HL-60 (cell line): ENCODE data around the gene FUT7.
A peak's percentile ranks its signal among the peaks of the same experiment; 100 is the strongest.

Experiments
- DNase-seq, 2 experiments: peaks; one replicate each; pipeline ENCODE4 v3.0.0-alpha.2; 2010 to 2020; ENCODE audit warnings: low read depth in 1 of 2, low spot score in 1 of 2
- H3K27ac ChIP-seq: fragments of 250-450 bp; sonication (Bioruptor Pico); replicated peaks from 2 replicates; pipeline ENCODE4 v1.5.1; 2020; ENCODE audit warnings: mild to moderate bottlenecking, moderate library complexity
- H3K27me3 ChIP-seq: fragments of 250-450 bp; sonication (Bioruptor Pico); 2 replicates; pipeline ENCODE4 v1.5.1; 2021; ENCODE audit warnings: mild to moderate bottlenecking, moderate library complexity; ENCODE audit not compliant: insufficient read depth, poor library complexity, severe bottlenecking
- H3K4me3 ChIP-seq: replicated peaks from 2 replicates; pipeline ENCODE4 v1.5.1; 2011; ENCODE audit warnings: mild to moderate bottlenecking, control low read depth, low read length; ENCODE audit not compliant: insufficient read depth
- CTCF ChIP-seq: IDR thresholded peaks from one replicate; pipeline ENCODE4 v1.5.1; 2011; ENCODE audit warnings: low read length, control low read depth, inconsistent platforms; ENCODE audit not compliant: insufficient read depth
- GABPA ChIP-seq: IDR thresholded peaks from 2 replicates; pipeline ENCODE4 v1.6.1; 2012; ENCODE audit warnings: low read depth
- POLR2AphosphoS5 ChIP-seq: IDR thresholded peaks from 2 replicates; pipeline ENCODE4 v1.6.1; 2012; ENCODE audit warnings: low read depth
- REST ChIP-seq: IDR thresholded peaks from 2 replicates; pipeline ENCODE4 v1.6.1; 2012; ENCODE audit warnings: low read depth; ENCODE audit not compliant: insufficient replicate concordance
- SPI1 ChIP-seq: IDR thresholded peaks from 2 replicates; pipeline ENCODE4 v1.6.1; 2012; ENCODE audit warnings: low read depth, mild to moderate bottlenecking, borderline replicate concordance

Gene FUT7

GRCh38 chr9:137058521-137059234, 26.8 kb upstream of the FUT7 start:
- DNase-seq = peak in 1 of 2 experiments; percentile 31
- H3K27me3 ChIP-seq = peaks cover 11% of the 10 kb centered on the region
- no peak overlapping the region for H3K4me3 ChIP-seq
- no peak for TF ChIP-seq CTCF
- no peak for TF ChIP-seq POLR2AphosphoS5
- TF ChIP-seq GABPA = no peak
- no peak for TF ChIP-seq REST
- TF ChIP-seq SPI1 = no peak
- peak overlapping the region; percentile 23; the same call in 1 of the 2 replicates for H3K27ac ChIP-seq

- Histone ChIP-seq H3K27me3 (peaks cover 22% of the 10 kb centered on the region), H3K27ac (no peak overlapping the region), H3K4me3 (no peak overlapping the region)
- TF ChIP-seq CTCF (no peak), SPI1 (no peak), GABPA (no peak), POLR2AphosphoS5 (no peak), REST (no peak)
- DNase-seq = no peak
Observed at GRCh38 chr9:137057545-137057944, 25.7 kb upstream of the FUT7 start.

GRCh38 chr9:137056739-137057415, 25.0 kb upstream of the FUT7 start:
- no peak for DNase-seq
- H3K27ac ChIP-seq = no peak overlapping the region
- H3K4me3 ChIP-seq = no peak overlapping the region
- H3K27me3 ChIP-seq = peaks cover 22% of the 10 kb centered on the region
- TF ChIP-seq POLR2AphosphoS5 = no peak
- TF ChIP-seq GABPA = no peak
- TF ChIP-seq REST = no peak
- TF ChIP-seq SPI1 = no peak
- no peak for TF ChIP-seq CTCF
